ELR (cell line): ENCODE measurements around the gene ATN1.
A peak's percentile ranks its signal among the peaks of the same experiment; 100 is the strongest.
"Not testable (repeated sequence)": the region's sequence is repeated elsewhere in the genome, so short reads cannot be mapped to it uniquely, and the experiment has no call there.

Experiments used
- DNase-seq: peaks from one replicate; pipeline ENCODE4 v3.0.0-alpha.2; 2015; ENCODE audit warnings: low read depth

Gene ATN1

GRCh38 chr12:6905414-6906040 is 22.2 kb upstream of the ATN1 start:
- no peak for DNase-seq

- not testable (repeated sequence) for DNase-seq
Observed at GRCh38 chr12:6908141-6908540, 19.6 kb upstream of the ATN1 start.

GRCh38 chr12:6909421-6910145 is 18.2 kb upstream of the ATN1 start:
- DNase-seq = no peak

- no peak for DNase-seq
Observed at GRCh38 chr12:6912164-6912935, 15.4 kb upstream of the ATN1 start.

GRCh38 chr12:6914246-6914946 is 13.4 kb upstream of the ATN1 start, which contains the start of gene ENO2:
Gene ENO2, plus strand, starts transcription at chr12:6914580. Its CDS starts 1,253 bp downstream, at chr12:6915833.
- DNase-seq = peak; percentile 83

- peak; percentile 47 for DNase-seq
Observed at GRCh38 chr12:6914947-6915788, 12.6 kb upstream of the ATN1 start.

GRCh38 chr12:6915789-6916285 is 11.9 kb upstream of the ATN1 start:
- DNase-seq = no peak

- DNase-seq = no peak
Observed at GRCh38 chr12:6916426-6917200, 11.1 kb upstream of the ATN1 start.

- peak; percentile 85 for DNase-seq
Observed at GRCh38 chr12:6917491-6918231, 10.1 kb upstream of the ATN1 start.

GRCh38 chr12:6919588-6919987 is 8.2 kb upstream of the ATN1 start:
- DNase-seq = no peak

GRCh38 chr12:6921539-6921938 is 6.2 kb upstream of the ATN1 start:
- no peak for DNase-seq

GRCh38 chr12:6921996-6922946 is 5.5 kb upstream of the ATN1 start:
- no peak for DNase-seq

- DNase-seq = no peak
Observed at GRCh38 chr12:6923003-6923732, 4.6 kb upstream of the ATN1 start.

- DNase-seq = no peak
Observed at GRCh38 chr12:6923851-6924250, 3.9 kb upstream of the ATN1 start.

- no peak for DNase-seq
Observed at GRCh38 chr12:6925239-6925539, 2.6 kb upstream of the ATN1 start.

- DNase-seq = peak; percentile 88
Observed at GRCh38 chr12:6925540-6926279, 2.0 kb upstream of the ATN1 start.

GRCh38 chr12:6928022-6928702 is 403 bp downstream of the ATN1 start:
- DNase-seq = peak; percentile 33
